ENCODE measurements around the gene PRKCG.
A peak's percentile ranks its signal among the peaks of the same experiment; 100 is the strongest.
"Not testable (repeated sequence)": the region's sequence is repeated elsewhere in the genome, so short reads cannot be mapped to it uniquely, and the experiment has no call there.

The PRKCG gene

DNA sequence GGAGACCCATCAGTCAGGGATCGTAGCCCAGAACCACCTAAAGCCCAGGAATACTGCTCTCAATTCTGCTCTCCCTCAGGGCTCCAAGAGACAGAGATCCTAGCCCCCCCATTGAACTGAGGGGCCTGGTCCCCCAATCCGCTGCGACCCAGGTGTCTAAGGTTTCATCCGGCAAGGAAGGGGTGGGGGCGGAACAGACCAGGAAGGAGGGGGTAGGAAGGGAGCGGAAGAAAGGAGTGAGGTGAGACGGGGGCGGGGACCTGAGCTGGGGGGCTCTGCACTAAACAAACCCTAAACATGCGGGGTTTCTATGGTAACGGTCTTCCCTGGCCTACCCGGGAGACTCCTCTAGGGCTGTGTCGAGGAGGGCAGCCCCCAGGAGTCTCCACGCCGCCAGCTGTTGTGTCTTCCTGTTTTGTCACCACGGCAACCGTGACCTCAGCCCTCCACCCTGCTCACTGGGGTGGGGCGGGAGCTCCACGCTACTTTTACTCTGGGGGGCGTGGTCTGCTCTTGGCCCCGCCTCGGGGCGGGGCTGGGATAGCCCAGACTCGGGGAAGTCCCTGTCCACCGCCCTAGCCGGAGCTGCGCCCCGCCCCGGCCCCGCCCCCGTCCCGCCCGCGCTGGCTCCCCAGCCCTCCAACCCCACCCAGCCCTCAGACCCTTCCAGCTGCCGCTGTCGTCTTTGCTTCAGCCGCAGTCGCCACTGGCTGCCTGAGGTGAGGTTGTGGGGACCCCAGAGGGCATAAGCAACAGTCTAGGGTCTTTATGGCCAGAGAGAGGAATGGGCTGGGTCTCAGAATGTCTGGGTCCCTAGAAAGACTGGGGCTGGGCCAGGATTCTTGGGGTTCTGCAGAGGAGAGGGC lies 14.5 kb upstream of the PRKCG start, which contains the start of gene MYADM:
Gene MYADM (plus strand): TSS at position 659 of the 866 bp plus-strand sequence. CDS start 5,647 bp downstream, outside the sequence.
- Mint-ChIP-seq H3K27me3 (peaks cover 16% of the 10 kb centered on the region), H3K27ac (peak within 1 kb of the TSS; percentile 95), H3K36me3 (ENCODE audit: low read depth) (peaks cover 30% of the 10 kb centered on the region), H3K4me1 (ENCODE audit: low read depth) (peaks cover 59% of the 10 kb centered on the region), H3K4me3 (peak within 1 kb of the TSS; percentile 93), H3K9me3 (no peaks in the 10 kb centered on the region)
- intact Hi-C loops (cut with micrococcal nuclease): loop anchor here (2.0 kb wide), 2 partner anchors 15 to 269 kb away; partner anchors contain the start of gene CNOT3

- H3K27ac Mint-ChIP-seq: peak overlapping the region; percentile 95
- peaks cover 38% of the 10 kb centered on the region for H3K36me3 Mint-ChIP-seq (ENCODE audit: low read depth)
- H3K9me3 Mint-ChIP-seq: no peaks in the 10 kb centered on the region
- H3K4me1 Mint-ChIP-seq (ENCODE audit: low read depth): peaks cover 66% of the 10 kb centered on the region
- intact Hi-C loops (cut with micrococcal nuclease): loop anchor here (2.0 kb wide), 1 partner anchor 269 kb away; the partner anchor contains the start of gene CNOT3
- peak overlapping the region; percentile 93 for H3K4me3 Mint-ChIP-seq
- peaks cover 9% of the 10 kb centered on the region for H3K27me3 Mint-ChIP-seq
These were observed 13.7 kb upstream of the PRKCG start for GRCh38 chr19:53868091-53868891.

DNA sequence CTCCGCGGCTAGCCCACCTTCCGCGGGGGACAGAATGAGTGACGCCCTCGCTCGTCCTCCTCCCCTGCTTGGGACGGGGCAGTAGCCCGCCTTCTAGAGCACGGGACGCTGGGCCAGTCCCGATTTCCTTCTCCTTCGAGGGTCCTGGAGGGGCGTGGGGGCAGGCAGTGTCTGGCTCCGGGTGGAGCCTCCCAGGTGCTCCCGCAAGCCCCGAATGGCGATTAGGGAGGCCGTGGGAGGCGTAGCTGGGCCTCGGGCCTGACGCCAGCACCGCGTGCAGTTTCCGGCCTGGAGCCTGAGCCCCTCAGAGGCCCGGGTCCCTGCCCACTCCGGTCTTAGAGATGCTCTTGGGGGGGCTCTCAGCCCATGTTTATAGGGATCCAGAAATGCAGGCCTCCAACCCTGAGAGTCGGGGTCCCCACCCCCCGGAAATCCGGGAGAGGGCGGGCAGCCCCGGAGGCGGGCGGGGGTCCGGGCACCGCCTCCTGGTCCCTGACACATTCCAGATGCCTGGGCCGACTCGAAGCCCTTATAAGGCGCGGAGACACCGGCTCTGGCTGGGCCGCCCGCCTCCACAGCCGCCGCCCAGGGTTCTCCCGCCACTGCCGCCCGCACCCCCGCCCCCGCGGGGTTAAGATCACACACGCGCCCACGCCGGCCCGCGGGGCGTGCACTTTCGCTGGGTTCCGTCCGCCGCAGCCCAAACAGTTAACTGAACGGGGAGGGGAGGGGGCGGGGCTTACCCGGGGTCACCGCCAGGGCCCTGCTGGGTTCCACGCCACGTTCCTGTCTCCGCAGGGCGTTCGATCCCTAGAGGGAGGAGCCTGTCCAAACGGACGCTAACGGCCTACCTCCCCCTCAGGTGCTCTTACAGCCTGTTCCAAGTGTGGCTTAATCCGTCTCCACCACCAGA lies 12.8 kb upstream of the PRKCG start:
- peak overlapping the region; percentile 95 for H3K27ac Mint-ChIP-seq
- peaks cover 4% of the 10 kb centered on the region for H3K27me3 Mint-ChIP-seq
- H3K4me3 Mint-ChIP-seq: peak overlapping the region; percentile 93
- peaks cover 47% of the 10 kb centered on the region for H3K36me3 Mint-ChIP-seq (ENCODE audit: low read depth)
- intact Hi-C loops (cut with micrococcal nuclease): loop anchor here (2.0 kb wide), 1 partner anchor 268 kb away; the partner anchor contains the start of gene CNOT3
- H3K9me3 Mint-ChIP-seq: no peaks in the 10 kb centered on the region
- H3K4me1 Mint-ChIP-seq (ENCODE audit: low read depth): peaks cover 74% of the 10 kb centered on the region

GRCh38 chr19:53869805-53870484 lies 12.1 kb upstream of the PRKCG start:
- H3K36me3 Mint-ChIP-seq (ENCODE audit: low read depth): peaks cover 55% of the 10 kb centered on the region
- H3K27ac Mint-ChIP-seq: peak overlapping the region; percentile 95
- H3K27me3 Mint-ChIP-seq, H3K9me3 Mint-ChIP-seq: not testable (repeated sequence)
- intact Hi-C loops (cut with micrococcal nuclease): loop anchor here (2.0 kb wide), 1 partner anchor 267 kb away; the partner anchor contains the start of gene CNOT3
- H3K4me3 Mint-ChIP-seq: peak overlapping the region; percentile 93
- peaks cover 78% of the 10 kb centered on the region for H3K4me1 Mint-ChIP-seq (ENCODE audit: low read depth)

DNA sequence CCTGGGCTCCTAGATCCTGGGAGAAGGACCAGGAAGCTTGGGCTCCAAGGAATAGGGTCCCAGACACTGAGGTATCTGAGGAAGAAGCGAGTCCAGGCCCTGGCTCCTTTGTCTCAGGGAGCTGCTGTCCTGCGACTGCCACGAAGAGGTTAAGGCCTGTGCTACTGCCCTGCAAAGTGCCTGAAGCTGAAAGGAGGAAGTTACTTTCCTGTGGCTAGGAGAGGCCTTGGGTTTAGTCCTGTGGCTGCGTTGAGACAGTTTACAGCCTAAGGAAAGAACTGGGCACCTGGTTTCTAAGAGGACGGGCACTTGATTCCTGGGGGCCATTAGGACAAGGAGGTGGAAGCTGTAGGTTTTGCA lies 11.5 kb upstream of the PRKCG start:
- Mint-ChIP-seq H3K9me3 (no peaks in the 10 kb centered on the region), H3K4me3 (peak overlapping the region; percentile 73), H3K36me3 (ENCODE audit: low read depth) (peaks cover 60% of the 10 kb centered on the region), H3K27me3 (no peaks in the 10 kb centered on the region), H3K27ac (peak overlapping the region; percentile 83), H3K4me1 (ENCODE audit: low read depth) (peaks cover 78% of the 10 kb centered on the region)
- intact Hi-C loops (cut with micrococcal nuclease): no loop called here

DNA sequence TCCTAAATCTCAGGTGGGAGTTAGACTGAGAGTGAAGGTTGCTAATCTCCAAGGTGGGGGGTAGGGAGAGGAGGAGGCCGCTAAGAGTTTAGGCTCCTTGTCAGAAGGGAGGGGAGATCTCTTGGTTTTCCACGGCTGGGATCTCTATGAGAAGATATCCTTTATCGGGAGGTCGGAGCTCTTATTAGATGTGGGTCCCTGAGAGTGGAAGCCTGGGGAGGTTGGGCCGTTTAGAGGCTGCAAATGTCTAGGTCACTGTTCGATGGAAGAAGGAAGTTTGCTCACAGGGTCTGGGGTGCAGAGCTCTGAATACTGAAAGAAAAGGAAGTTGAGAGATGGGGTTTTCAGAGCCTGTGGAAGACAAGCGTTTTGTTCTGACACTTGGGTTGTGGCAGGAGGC lies 10.5 kb upstream of the PRKCG start:
- intact Hi-C loops (cut with micrococcal nuclease): no loop called here
- Mint-ChIP-seq H3K4me3 (peak overlapping the region; percentile 73), H3K9me3 (no peaks in the 10 kb centered on the region), H3K36me3 (ENCODE audit: low read depth) (peaks cover 60% of the 10 kb centered on the region), H3K27ac (peak overlapping the region; percentile 83), H3K4me1 (ENCODE audit: low read depth) (peaks cover 78% of the 10 kb centered on the region), H3K27me3 (no peaks in the 10 kb centered on the region)

DNA sequence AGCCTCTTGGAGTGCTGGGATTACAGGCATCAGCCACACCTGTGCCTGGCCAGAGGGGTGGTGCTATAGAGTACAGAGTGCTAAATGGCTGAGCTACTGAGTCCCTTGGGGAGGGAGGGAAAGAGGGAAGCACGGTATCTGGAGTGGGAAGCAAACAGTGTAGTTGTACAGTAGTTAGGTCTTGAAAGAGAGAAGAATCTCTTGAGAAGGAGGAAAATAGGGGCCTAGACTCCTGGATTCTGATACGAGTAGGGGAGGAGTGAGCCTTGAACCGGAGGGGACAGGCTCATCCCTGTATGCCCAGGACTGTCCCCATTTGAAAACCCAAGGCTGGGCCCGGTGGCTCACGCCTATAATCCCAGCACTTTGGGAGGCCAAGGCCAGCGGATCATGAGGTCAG lies 9.2 kb upstream of the PRKCG start:
- H3K36me3 Mint-ChIP-seq (ENCODE audit: low read depth): peaks cover 63% of the 10 kb centered on the region
- peaks cover 79% of the 10 kb centered on the region for H3K4me1 Mint-ChIP-seq (ENCODE audit: low read depth)
- H3K4me3 Mint-ChIP-seq: no peak overlapping the region
- H3K9me3 Mint-ChIP-seq: no peaks in the 10 kb centered on the region
- H3K27ac Mint-ChIP-seq: peak overlapping the region; percentile 83
- H3K27me3 Mint-ChIP-seq: no peaks in the 10 kb centered on the region
- intact Hi-C loops (cut with micrococcal nuclease): no loop called here

DNA sequence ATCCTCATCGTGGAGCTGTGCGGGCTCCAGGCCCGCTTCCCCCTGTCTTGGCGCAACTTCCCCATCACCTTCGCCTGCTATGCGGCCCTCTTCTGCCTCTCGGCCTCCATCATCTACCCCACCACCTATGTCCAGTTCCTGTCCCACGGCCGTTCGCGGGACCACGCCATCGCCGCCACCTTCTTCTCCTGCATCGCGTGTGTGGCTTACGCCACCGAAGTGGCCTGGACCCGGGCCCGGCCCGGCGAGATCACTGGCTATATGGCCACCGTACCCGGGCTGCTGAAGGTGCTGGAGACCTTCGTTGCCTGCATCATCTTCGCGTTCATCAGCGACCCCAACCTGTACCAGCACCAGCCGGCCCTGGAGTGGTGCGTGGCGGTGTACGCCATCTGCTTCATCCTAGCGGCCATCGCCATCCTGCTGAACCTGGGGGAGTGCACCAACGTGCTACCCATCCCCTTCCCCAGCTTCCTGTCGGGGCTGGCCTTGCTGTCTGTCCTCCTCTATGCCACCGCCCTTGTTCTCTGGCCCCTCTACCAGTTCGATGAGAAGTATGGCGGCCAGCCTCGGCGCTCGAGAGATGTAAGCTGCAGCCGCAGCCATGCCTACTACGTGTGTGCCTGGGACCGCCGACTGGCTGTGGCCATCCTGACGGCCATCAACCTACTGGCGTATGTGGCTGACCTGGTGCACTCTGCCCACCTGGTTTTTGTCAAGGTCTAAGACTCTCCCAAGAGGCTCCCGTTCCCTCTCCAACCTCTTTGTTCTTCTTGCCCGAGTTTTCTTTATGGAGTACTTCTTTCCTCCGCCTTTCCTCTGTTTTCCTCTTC lies 8.0 kb upstream of the PRKCG start:
- H3K4me3 Mint-ChIP-seq: no peak overlapping the region
- H3K27ac Mint-ChIP-seq: peak overlapping the region; percentile 43
- peaks cover 55% of the 10 kb centered on the region for H3K36me3 Mint-ChIP-seq (ENCODE audit: low read depth)
- H3K27me3 Mint-ChIP-seq: no peaks in the 10 kb centered on the region
- H3K4me1 Mint-ChIP-seq (ENCODE audit: low read depth): peaks cover 71% of the 10 kb centered on the region
- intact Hi-C loops (cut with micrococcal nuclease): no loop called here
- H3K9me3 Mint-ChIP-seq: no peaks in the 10 kb centered on the region

DNA sequence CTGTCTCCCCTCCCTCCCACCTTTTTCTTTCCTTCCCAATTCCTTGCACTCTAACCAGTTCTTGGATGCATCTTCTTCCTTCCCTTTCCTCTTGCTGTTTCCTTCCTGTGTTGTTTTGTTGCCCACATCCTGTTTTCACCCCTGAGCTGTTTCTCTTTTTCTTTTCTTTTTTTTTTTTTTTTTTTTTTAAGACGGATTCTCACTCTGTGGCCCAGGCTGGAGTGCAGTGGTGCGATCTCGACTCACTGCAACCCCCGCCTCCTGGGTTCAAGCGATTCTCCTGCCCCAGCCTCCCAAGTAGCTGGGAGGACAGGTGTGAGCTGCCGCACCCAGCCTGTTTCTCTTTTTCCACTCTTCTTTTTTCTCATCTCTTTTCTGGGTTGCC lies 7.4 kb upstream of the PRKCG start:
- intact Hi-C loops (cut with micrococcal nuclease): no loop called here
- H3K27ac Mint-ChIP-seq: peak overlapping the region; percentile 43
- peaks cover 71% of the 10 kb centered on the region for H3K4me1 Mint-ChIP-seq (ENCODE audit: low read depth)
- H3K27me3 Mint-ChIP-seq: no peaks in the 10 kb centered on the region
- no peaks in the 10 kb centered on the region for H3K9me3 Mint-ChIP-seq
- no peak overlapping the region for H3K4me3 Mint-ChIP-seq
- peaks cover 55% of the 10 kb centered on the region for H3K36me3 Mint-ChIP-seq (ENCODE audit: low read depth)

DNA sequence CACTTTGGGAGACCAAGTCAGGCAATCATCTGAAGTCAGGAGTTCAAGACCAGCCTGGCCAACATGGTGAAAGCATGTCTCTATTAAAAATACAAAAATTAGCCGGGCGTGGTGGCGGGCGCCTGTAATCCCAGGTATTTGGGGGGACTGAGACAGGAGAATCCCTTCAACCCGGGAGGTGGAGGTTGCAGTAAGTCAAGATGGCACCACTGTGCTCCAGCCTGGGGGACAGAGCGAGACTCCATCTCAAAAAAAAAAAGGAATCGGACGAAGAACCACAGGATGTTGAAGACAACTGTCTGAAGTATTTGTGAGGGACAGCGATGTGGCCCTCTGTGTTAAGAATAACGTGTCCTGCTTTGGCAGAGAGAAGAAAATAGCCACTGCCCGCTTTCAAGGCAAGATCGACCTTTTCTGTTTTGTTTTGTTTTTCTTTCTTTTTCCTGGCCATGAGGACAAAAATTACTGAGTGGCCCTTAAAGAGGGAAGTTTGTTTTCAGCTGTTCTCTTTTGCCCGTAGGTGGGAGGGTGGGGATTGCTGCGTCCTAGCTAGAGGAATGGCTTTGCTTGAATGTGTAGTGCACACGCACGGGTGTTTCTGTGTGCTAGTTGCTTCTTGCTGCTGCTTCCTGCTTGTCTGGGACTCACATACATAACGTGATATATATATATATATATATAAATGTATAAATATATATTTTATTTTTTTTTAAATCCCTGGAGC lies 6.2 kb upstream of the PRKCG start:
- H3K27ac Mint-ChIP-seq: peak overlapping the region; percentile 24
- H3K4me1 Mint-ChIP-seq (ENCODE audit: low read depth): peaks cover 65% of the 10 kb centered on the region

GRCh38 chr19:53876651-53877224 lies 5.3 kb upstream of the PRKCG start:
- Mint-ChIP-seq H3K27ac (no peak overlapping the region), H3K4me1 (ENCODE audit: low read depth) (peaks cover 55% of the 10 kb centered on the region), H3K27me3 (no peaks in the 10 kb centered on the region), H3K4me3 (no peak overlapping the region), H3K9me3 (no peaks in the 10 kb centered on the region), H3K36me3 (ENCODE audit: low read depth) (peaks cover 40% of the 10 kb centered on the region)
- intact Hi-C loops (cut with micrococcal nuclease): no loop called here

More for the DNA sequence above, 6.2 kb upstream of the PRKCG start:
- intact Hi-C loops (cut with micrococcal nuclease): no loop called here
- Mint-ChIP-seq H3K36me3 (ENCODE audit: low read depth) (peaks cover 50% of the 10 kb centered on the region), H3K4me3 (no peak overlapping the region), H3K27me3 (no peaks in the 10 kb centered on the region), H3K9me3 (no peaks in the 10 kb centered on the region)
